ENCODE measurements around the gene OR6B3.

DNA sequence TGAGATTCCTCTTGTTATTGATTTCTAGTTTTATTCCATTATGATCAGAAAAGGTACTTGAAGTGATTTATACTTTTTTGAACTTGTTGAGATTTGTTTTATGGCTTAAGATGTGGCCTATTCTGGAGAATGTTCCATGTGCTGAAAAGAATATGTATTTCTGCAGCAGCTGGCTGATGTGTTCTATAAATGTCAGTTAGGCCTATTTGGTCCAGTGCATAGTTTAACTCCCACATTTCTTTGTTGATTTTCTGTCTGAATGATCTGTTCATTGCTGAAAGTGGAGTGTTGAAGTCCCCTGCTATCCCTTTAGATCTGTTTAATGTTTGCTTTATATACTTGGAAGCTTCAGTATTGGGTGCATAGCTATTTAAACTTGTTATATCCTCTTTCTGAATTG is 16.0 kb downstream of the OR6B3 start:
- TF ChIP-seq RXRA (IDR thresholded peaks at IDR 0.05) = no peak
- TF ChIP-seq, protein P1, sequence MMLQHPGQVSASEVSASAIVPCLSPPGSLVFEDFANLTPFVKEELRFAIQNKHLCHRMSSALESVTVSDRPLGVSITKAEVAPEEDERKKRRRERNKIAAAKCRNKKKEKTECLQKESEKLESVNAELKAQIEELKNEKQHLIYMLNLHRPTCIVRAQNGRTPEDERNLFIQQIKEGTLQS (IDR thresholded peaks at IDR 0.05) = no peak
- TF ChIP-seq, protein P2, sequence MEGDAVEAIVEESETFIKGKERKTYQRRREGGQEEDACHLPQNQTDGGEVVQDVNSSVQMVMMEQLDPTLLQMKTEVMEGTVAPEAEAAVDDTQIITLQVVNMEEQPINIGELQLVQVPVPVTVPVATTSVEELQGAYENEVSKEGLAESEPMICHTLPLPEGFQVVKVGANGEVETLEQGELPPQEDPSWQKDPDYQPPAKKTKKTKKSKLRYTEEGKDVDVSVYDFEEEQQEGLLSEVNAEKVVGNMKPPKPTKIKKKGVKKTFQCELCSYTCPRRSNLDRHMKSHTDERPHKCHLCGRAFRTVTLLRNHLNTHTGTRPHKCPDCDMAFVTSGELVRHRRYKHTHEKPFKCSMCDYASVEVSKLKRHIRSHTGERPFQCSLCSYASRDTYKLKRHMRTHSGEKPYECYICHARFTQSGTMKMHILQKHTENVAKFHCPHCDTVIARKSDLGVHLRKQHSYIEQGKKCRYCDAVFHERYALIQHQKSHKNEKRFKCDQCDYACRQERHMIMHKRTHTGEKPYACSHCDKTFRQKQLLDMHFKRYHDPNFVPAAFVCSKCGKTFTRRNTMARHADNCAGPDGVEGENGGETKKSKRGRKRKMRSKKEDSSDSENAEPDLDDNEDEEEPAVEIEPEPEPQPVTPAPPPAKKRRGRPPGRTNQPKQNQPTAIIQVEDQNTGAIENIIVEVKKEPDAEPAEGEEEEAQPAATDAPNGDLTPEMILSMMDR (IDR thresholded peaks at IDR 0.05; ENCODE audit: low read depth, low read length, missing input control) = no peak
- no peak for TF ChIP-seq GABPA (IDR thresholded peaks at IDR 0.05 in 1 of 2, conservative IDR thresholded peaks at IDR 0.05 in 1 of 2)
- TF ChIP-seq, protein P3, sequence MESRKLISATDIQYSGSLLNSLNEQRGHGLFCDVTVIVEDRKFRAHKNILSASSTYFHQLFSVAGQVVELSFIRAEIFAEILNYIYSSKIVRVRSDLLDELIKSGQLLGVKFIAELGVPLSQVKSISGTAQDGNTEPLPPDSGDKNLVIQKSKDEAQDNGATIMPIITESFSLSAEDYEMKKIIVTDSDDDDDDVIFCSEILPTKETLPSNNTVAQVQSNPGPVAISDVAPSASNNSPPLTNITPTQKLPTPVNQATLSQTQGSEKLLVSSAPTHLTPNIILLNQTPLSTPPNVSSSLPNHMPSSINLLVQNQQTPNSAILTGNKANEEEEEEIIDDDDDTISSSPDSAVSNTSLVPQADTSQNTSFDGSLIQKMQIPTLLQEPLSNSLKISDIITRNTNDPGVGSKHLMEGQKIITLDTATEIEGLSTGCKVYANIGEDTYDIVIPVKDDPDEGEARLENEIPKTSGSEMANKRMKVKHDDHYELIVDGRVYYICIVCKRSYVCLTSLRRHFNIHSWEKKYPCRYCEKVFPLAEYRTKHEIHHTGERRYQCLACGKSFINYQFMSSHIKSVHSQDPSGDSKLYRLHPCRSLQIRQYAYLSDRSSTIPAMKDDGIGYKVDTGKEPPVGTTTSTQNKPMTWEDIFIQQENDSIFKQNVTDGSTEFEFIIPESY (IDR thresholded peaks at IDR 0.05) = no peak
- no peak for TF ChIP-seq HNF4A (conservative IDR thresholded peaks at IDR 0.05)
- TF ChIP-seq, protein P4, sequence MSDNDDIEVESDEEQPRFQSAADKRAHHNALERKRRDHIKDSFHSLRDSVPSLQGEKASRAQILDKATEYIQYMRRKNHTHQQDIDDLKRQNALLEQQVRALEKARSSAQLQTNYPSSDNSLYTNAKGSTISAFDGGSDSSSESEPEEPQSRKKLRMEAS (IDR thresholded peaks at IDR 0.05) = no peak
- TF ChIP-seq RAD21 (IDR thresholded peaks at IDR 0.05) = no peak
- no peak for TF ChIP-seq HNF4G (IDR thresholded peaks at IDR 0.05)
- TF ChIP-seq YY1 (IDR thresholded peaks at IDR 0.05) = no peak
- no peak for TF ChIP-seq SP1 (IDR thresholded peaks at IDR 0.05)
- no peak for TF ChIP-seq NR2F2 (IDR thresholded peaks at IDR 0.05)
- no peak for TF ChIP-seq EGR1 (IDR thresholded peaks at IDR 0.05; ENCODE audit: low read depth in 2 of 2)
